DMS 273 (cell line): ENCODE results near the gene UGT1A1.

Source experiments
- DNase-seq: peaks from one replicate; lab custom pipeline; 2025; ENCODE audit not compliant: unreplicated experiment; lab: John Stamatoyannopoulos, UW

Gene UGT1A1

GRCh38 chr2:233756429-233757081 lies 3.5 kb upstream of the UGT1A1 start:
- DNase-seq: no peak

DNA sequence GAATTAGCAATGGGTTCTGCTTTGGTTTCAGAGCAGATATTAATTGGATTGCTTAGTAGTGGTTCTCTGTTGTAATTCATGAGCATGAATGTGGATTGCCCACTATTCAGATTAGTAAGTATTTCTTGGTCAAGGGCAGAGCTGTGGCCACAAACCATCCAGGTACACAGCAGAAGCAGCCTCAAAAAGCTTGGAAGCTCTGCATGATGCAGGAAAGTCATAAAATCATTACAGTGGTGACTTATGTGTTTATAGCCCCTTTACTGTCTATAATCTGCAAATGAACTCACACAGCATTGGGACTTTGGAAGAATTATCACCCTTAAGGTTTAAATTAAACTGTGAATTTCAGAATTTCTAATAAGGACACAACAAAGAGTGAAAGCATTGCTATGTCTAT lies 1.9 kb upstream of the UGT1A1 start:
- DNase-seq: no peak

DNA sequence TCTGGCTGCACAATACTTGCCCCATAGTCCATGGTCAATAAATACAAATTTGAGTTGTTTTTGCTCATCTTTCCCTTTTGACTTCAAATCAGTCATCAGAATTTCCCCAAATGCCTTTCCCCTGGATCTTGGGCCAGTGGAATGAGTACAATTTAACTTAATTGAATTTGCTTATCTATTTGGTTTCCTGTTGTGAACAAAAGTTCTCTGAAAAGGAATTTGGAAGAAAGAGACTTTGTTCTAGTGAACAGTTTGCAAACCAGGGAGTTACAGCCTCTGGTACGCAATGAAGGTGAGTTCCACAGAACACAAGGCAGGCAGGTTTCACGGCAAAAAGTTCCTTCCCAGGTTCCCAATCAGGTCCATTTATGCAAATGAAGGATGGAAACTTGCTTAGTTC lies 1.2 kb upstream of the UGT1A1 start:
- no peak for DNase-seq

DNA sequence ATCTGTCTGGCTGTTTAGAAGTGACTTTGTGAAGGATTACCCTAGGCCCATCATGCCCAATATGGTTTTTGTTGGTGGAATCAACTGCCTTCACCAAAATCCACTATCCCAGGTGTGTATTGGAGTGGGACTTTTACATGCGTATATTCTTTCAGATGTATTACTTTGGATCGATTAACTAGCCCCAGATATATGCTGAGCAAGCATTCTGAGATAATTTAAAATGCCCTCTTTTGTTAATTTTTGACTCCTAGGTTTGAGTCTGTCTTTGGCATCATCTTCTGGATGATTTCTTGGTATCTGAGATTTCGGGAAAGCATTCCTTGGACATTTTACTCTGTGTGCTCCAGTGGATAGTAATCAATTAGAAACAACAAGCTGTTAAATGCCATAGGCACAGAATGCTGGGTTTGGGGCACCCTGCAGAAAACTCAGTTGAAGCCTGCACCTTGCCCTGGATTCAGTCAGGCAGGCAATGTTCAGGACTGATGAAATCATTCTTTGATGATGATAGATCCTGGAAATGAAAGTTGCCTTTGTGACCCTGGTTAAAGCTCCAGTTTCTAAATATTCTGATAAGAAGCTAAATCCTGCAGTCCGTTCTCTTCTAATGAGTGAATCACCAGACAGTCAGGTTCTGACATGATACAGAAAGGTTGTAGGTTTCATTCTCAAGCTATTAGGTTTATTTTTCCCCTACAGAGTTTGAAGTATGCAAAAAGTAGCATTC lies 1.1 kb downstream of the UGT1A1 start:
- DNase-seq: no peak

DNA sequence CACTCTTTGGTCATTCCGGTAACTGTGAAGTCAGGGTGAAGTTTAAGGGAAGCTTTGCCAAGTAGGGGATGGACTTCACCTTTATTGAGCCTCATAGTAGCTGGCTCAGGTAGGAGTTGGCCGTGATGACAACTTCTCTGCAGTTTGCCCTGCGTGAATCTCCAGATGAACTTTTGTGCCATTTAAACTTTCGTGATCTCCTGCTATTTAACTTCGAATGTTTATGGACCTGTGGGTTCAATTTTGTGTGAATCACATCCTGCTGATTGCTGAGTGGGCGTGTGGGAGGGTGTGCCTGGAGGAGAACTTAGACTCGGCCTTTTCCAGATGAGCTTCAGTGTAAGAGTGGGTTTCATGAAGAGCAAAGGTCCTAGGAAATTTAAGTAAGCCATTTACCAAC lies 4.2 kb downstream of the UGT1A1 start:
- no peak for DNase-seq

DNA sequence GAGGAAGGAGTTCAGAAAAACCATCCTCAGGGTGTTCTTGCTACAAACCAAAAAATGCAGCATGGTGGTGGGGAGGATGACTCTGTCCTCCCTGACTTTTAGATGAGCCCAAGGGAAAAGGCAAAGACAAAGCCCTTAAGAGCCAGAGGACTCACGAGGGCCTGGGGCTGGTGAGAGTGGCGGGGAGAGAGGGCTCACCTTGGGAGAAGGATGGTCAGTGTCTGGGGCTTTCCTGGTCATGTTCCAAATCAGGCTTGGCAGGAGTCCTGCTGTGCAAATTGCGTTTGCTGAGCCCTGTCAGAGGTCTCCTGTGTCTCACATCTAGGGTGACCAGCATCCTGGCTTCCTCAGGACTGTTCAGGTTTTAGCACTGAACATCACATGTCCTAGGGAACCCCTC lies 4.7 kb downstream of the UGT1A1 start:
- DNase-seq: no peak

DNA sequence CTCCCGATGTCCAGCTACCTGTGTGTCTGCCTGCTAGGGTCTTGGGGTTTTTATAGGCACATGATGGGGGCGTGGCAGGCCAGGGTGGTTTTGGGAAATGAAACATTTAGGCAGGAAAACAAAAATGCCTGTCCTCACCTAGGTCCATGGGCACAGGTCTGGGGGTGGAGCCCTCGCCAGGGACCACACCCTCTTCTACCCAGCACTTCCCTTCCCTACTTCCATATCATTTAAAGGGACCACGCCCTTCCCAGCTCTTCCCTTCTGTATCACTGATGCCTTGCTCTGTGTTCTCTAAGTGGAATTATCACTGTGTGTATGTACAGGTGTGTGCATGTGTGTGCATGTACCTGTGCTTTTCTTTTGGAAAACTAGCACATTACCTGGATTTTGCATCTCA lies 6.3 kb downstream of the UGT1A1 start:
- DNase-seq: no peak

GRCh38 chr2:233768076-233768475 lies 8.0 kb downstream of the UGT1A1 start:
- DNase-seq: no peak

- DNase-seq: no peak
Observed at GRCh38 chr2:233769260-233769659, 9.2 kb downstream of the UGT1A1 start.

GRCh38 chr2:233772153-233772552 lies 12.1 kb downstream of the UGT1A1 start:
- DNase-seq: no peak

GRCh38 chr2:233772583-233772982 lies 12.5 kb downstream of the UGT1A1 start:
- no peak for DNase-seq

GRCh38 chr2:233773854-233774253 lies 13.8 kb downstream of the UGT1A1 start:
- no peak for DNase-seq

GRCh38 chr2:233775414-233775813 lies 15.3 kb downstream of the UGT1A1 start:
- DNase-seq: no peak

DNA sequence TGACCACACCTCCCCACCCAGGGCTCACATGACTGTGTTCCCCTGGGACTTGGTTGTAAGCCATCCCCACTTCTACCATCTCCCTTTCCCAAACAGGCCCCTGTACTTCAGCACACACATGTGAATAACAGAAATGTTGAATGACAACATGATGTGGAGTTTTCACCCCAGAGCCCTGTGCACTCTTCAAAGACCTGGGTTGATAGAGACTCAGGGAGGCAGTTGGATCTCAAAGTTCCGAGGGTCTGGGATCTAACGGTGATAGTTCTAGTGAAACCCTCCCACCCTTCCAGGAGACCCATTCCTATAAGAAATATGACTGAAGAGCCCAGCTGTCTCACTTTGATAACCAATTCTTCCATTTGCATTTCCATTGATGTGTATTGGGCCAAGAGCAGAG lies 18.0 kb downstream of the UGT1A1 start, which contains the start of gene MROH2A:
MROH2A (plus strand) TSS at position 301 of the 400 bp plus-strand sequence. CDS start 1,029 bp downstream, outside the sequence.
- DNase-seq: no peak

DNA sequence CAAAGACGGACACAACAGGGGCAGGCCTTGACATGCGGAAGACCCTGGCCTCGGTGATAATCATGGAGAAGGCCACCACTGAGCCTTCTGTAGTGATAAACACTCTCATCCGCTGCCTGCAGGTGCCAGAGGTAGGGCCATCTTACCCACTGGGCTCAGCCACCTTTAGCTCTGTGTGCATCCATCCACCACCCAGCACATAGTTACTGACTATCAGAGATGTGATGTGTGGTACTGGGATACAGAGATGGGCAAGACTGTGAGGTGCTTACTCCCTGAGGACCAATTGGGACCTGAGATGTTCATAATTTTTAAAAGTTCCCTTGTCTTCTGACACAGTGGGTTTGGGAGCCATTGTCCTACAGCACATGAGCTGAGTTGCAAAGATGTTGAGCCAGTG lies 19.7 kb downstream of the UGT1A1 start:
- no peak for DNase-seq

GRCh38 chr2:233780771-233781170 lies 20.7 kb downstream of the UGT1A1 start:
- no peak for DNase-seq

DNA sequence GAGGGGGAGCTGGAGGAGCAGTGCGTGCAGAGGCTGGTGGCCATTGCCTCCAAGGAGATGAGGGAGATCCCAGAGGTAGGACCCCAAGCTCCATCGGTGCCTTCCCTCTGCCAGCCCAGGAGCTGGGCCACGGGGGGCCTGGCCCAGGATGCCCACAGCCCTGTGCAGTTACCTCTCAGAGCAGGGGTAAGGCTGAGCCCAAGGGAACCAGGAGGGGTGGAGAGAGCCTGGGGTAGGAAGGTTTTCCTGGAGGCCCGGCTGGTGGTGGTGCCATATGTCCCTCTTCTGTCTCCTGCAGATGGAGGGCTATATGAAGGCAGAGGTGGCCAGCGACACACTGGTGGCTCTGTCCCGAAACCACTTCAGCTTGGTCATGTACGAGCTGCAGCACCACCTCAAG lies 29.5 kb downstream of the UGT1A1 start:
- no peak for DNase-seq

- DNase-seq: no peak
Observed at GRCh38 chr2:233791151-233791882, 31.2 kb downstream of the UGT1A1 start.

- no peak for DNase-seq
Observed at GRCh38 chr2:233791883-233792329, 31.8 kb downstream of the UGT1A1 start.

DNA sequence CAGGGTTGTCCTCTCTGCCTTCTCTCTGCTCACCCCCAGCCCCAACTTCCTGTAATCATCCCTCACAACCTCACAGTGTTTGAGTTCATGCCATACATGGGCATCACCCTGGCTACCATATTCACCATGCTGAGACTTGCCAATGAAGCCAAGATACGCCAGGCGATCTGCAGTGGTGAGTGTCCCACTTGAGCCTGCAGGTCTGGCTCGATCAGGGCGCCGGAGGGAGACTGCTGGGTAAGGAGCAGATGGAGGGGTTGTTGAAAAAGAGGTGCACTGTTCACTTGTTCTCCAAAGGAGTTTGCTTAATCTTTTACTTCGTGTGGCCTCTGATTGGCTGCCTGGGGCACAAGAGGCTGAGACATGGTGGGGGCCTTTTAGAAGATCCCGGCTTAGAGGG lies 32.6 kb downstream of the UGT1A1 start:
- no peak for DNase-seq

- no peak for DNase-seq
Observed at GRCh38 chr2:233793465-233794127, 33.5 kb downstream of the UGT1A1 start.
